Dendritic cell treated with granulocyte-macrophage colony-stimulating factor and Interleukin-4, amounts not matched to agents 40 ng/mL and 50 ng/mL, for 4 days (primary cell): Measurements from ENCODE around the gene EOGT.

ENCODE experiments used
- H3K27ac Mint-ChIP-seq: one replicate; pipeline ENCODE4 v1.8.0; 2022; ENCODE audit warnings: mild to moderate bottlenecking, mixed read lengths
- H3K27me3 Mint-ChIP-seq: one replicate; pipeline ENCODE4 v1.8.0; 2022; ENCODE audit warnings: mild to moderate bottlenecking, mixed read lengths
- H3K36me3 Mint-ChIP-seq: one replicate; pipeline ENCODE4 v1.8.0; 2022; ENCODE audit warnings: low read depth, mixed read lengths
- H3K4me1 Mint-ChIP-seq: one replicate; pipeline ENCODE4 v1.8.0; 2022; ENCODE audit warnings: low read depth, mixed read lengths
- H3K4me3 Mint-ChIP-seq: one replicate; pipeline ENCODE4 v1.8.0; 2022; ENCODE audit warnings: mild to moderate bottlenecking, moderate library complexity, mixed read lengths
- H3K9me3 Mint-ChIP-seq: one replicate; pipeline ENCODE4 v1.8.0; 2022; ENCODE audit warnings: mixed read lengths
- intact Hi-C: fragments of 100-400 bp; cut with micrococcal nuclease; formaldehyde crosslinking; loops from one replicate; pipeline ENCODE4 v1.15.0; 2022

Gene EOGT

DNA sequence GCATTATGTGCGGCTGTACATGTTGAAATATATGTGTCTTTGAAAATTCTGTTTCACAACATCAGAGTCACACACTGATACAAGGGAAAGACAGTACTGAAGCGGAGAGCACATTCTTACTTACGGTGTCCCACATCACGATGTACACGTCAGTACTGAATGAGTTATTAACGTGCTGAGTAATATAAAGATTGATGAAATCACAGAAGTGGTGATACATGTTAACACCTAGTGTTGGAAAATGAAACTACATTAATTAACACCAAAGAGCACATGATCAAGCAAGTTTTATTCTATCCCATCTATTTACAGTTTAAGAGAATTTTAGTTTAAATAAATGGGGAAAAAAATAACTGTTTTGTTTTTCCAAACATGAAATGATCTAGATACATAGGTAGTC lies 15.6 kb downstream of the EOGT start:
- intact Hi-C loops = no loop called here
- H3K27me3 Mint-ChIP-seq = no peaks in the 10 kb centered on the region
- peaks cover 8% of the 10 kb centered on the region for H3K9me3 Mint-ChIP-seq
- H3K4me1 Mint-ChIP-seq = peaks cover 6% of the 10 kb centered on the region
- no peak overlapping the region for H3K27ac Mint-ChIP-seq
- H3K36me3 Mint-ChIP-seq = peaks cover 69% of the 10 kb centered on the region
- H3K4me3 Mint-ChIP-seq = no peak overlapping the region

GRCh38 chr3:68996356-68996995 lies 17.0 kb downstream of the EOGT start:
- Mint-ChIP-seq H3K27ac (no peak overlapping the region), H3K36me3 (peaks cover 74% of the 10 kb centered on the region), H3K27me3 (no peaks in the 10 kb centered on the region), H3K4me3 (no peak overlapping the region), H3K9me3 (peaks cover 8% of the 10 kb centered on the region), H3K4me1 (peaks cover 6% of the 10 kb centered on the region)
- intact Hi-C loops = no loop called here

DNA sequence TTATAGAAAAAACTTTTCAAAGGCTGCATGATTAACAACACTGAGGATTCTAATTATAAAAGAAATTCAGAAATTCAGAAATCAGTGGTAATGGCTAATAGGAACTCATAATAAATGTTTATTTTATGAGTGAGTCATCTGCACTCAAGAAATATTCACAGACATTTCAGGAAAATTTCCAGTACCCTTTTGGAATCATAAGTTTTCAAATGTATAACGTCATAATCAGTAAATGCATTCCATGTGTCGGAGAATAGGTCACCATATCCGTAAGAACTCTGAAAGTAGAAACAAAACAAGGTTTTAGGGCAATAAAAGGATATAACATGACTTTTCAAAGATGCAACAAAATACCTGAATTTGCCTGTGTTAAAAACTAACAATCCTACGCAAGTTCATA lies 24.7 kb downstream of the EOGT start:
- Mint-ChIP-seq H3K4me3 (no peak overlapping the region), H3K9me3 (peaks cover 6% of the 10 kb centered on the region), H3K27ac (no peak overlapping the region), H3K36me3 (peaks cover 70% of the 10 kb centered on the region), H3K4me1 (peaks cover 6% of the 10 kb centered on the region), H3K27me3 (no peaks in the 10 kb centered on the region)
- intact Hi-C loops = no loop called here

GRCh38 chr3:68987322-68987721 lies 26.2 kb downstream of the EOGT start:
- intact Hi-C loops = no loop called here
- Mint-ChIP-seq H3K36me3 (peaks cover 56% of the 10 kb centered on the region), H3K27me3 (no peaks in the 10 kb centered on the region), H3K9me3 (no peaks in the 10 kb centered on the region), H3K27ac (no peak overlapping the region), H3K4me3 (no peak overlapping the region), H3K4me1 (peaks cover 20% of the 10 kb centered on the region)

DNA sequence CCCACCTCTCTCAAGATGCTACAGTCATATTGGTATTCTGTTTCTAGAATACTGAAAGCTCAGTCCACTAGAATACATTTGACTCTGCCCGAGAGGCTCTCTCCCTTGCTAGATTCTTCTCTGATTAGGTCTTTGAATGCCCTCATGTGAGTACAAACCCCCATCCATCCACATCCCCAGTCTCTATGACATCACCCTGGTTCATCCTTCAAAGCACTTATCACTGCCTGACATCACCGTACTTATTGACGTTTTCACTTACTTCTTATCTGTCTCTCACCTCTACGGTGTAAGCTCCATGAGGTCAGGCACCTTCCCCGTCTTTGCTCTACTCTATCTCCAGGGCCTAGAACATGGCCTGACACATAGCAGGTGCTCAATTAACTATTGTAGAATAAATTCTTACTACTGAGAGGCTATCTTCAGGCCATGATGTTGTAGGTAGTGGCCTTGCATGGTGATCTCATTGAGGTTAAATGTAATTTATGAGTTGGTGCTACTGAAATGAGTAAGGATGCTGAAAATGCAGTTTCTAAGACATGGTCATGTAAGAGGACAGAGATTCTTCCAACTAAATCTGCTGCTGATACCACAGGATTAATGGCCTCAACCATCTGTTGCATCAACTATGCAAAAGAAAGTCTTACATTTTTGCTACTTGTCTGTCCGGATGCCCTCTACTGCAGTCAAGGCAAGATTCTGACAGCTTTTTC lies 26.8 kb downstream of the EOGT start:
- Mint-ChIP-seq H3K9me3 (no peaks in the 10 kb centered on the region), H3K36me3 (peaks cover 55% of the 10 kb centered on the region), H3K4me3 (no peak overlapping the region), H3K27ac (no peak overlapping the region), H3K4me1 (peaks cover 20% of the 10 kb centered on the region), H3K27me3 (no peaks in the 10 kb centered on the region)
- intact Hi-C loops = no loop called here

DNA sequence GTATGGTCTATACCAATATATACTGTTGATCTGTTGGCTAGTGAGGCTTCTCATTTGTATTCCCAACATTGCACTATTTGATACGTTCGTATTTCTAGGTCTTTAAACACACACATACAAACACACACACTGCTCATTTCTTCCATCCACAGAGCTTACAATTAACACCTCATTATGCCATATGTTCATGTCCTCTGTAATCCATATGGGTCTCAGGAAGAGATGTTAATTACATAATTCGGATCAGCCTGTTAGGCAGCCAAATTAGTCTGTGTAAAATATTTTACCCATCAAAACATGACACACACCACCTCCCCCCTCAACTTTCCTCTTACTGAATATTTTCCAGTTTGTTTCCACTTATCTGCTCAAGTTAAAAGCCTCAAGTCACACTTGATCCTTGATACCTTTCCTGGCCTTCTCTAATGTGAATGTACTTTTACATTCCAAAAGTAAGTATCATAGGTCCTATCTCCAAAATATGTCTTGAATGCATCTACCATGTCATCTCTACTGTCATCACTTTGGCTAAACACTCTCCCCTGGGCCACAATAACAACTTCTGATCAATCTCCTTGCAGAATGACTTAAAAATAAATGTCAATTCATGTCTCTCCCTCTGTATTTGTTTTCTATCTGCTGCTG lies 28.2 kb downstream of the EOGT start:
- H3K27ac Mint-ChIP-seq = no peak overlapping the region
- H3K4me3 Mint-ChIP-seq = no peak overlapping the region
- intact Hi-C loops = no loop called here
- H3K9me3 Mint-ChIP-seq = no peaks in the 10 kb centered on the region
- no peaks in the 10 kb centered on the region for H3K27me3 Mint-ChIP-seq
- peaks cover 59% of the 10 kb centered on the region for H3K36me3 Mint-ChIP-seq
- H3K4me1 Mint-ChIP-seq = peaks cover 20% of the 10 kb centered on the region

DNA sequence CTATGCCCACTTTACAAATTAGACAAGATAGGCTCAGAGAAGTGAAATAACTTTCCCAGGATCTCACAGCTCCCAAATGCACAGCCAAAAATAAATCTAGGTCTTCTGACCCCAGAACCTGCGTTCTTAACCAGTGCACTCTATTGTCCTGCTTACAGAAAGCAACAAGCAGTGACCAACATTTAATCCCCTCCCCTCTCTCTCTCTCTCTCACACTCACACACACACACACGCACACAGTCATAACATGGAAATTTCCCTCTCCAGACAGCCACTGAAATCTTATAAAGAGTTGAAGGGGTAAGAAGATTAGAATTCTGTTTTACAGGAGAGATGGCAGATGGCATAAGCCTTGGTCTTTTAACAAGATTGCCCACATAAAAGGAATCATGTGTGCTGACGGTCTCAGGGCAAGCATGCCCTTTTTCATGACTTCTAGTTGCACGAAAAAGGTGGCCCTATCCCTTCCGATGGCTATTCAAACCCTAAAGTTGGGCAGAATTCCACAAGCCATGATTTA lies 29.4 kb downstream of the EOGT start:
- H3K27ac Mint-ChIP-seq = no peak overlapping the region
- H3K4me3 Mint-ChIP-seq = no peak overlapping the region
- H3K36me3 Mint-ChIP-seq = peaks cover 67% of the 10 kb centered on the region
- peaks cover 20% of the 10 kb centered on the region for H3K4me1 Mint-ChIP-seq
- no peaks in the 10 kb centered on the region for H3K9me3 Mint-ChIP-seq
- H3K27me3 Mint-ChIP-seq = no peaks in the 10 kb centered on the region
- intact Hi-C loops = no loop called here

- Mint-ChIP-seq H3K4me3 (no peak overlapping the region), H3K27me3 (no peaks in the 10 kb centered on the region)
- intact Hi-C loops = loop anchor here (10.0 kb wide), 1 partner anchor 1863 kb away; no protein-coding TSS in a partner anchor
Observed at GRCh38 chr3:68977486-68978167, 35.9 kb downstream of the EOGT start.

DNA sequence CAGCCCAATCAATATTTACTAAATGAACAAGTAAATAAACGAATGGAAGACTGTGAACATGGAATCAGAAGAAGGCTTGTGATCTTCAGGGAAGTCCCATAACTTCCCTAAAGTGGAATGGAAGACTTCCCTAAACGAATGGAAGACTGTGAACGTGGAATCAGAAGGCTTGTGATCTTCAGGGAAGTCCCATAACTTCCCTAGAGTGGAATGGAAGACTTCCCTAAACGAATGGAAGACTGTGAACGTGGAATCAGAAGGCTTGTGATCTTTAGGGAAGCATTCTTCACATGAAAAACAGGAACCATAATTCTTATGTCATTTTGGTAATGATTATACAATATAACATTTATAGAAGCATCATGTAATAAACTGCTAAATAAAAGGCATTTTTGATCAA lies 38.8 kb downstream of the EOGT start:
- Mint-ChIP-seq H3K36me3 (peaks cover 25% of the 10 kb centered on the region), H3K4me1 (peaks cover 16% of the 10 kb centered on the region), H3K27me3 (peaks cover 8% of the 10 kb centered on the region), H3K9me3 (peaks cover 11% of the 10 kb centered on the region), H3K4me3 (no peak overlapping the region), H3K27ac (peak overlapping the region; percentile 54)
- intact Hi-C loops = loop anchor here (10.0 kb wide), 1 partner anchor 1860 kb away; no protein-coding TSS in a partner anchor

More at GRCh38 chr3:68977486-68978167, 35.9 kb downstream of the EOGT start:
- Mint-ChIP-seq H3K27ac (no peak overlapping the region), H3K36me3 (peaks cover 44% of the 10 kb centered on the region), H3K4me1 (peaks cover 19% of the 10 kb centered on the region), H3K9me3 (peaks cover 11% of the 10 kb centered on the region)

DNA sequence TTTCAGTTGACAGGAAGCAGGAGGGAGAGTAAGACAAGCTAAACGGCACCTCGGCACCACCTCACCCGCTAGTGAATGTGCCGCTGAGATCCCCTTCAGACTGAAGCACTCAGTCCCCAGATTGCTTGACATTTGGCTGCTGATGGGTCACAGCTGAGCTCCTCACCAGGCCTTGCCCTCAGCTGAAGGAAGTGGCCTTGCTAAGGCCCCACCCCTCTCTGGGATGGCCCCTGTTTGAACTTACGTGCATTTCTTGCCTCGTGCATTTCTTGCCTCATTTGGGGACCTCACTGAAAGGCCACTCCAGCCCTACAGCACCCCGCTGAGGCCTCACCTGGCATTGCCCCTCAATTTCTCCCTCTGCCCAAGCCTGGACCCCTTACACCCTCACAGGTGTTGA lies 39.8 kb downstream of the EOGT start:
- H3K4me3 Mint-ChIP-seq = no peak overlapping the region
- H3K4me1 Mint-ChIP-seq = peaks cover 16% of the 10 kb centered on the region
- peak overlapping the region; percentile 54 for H3K27ac Mint-ChIP-seq
- H3K27me3 Mint-ChIP-seq = peaks cover 11% of the 10 kb centered on the region
- peaks cover 16% of the 10 kb centered on the region for H3K36me3 Mint-ChIP-seq
- H3K9me3 Mint-ChIP-seq = peaks cover 11% of the 10 kb centered on the region
- intact Hi-C loops = loop anchor here (2.0 to 10.0 kb wide), 2 partner anchors 81 to 1859 kb away; no protein-coding TSS in a partner anchor

DNA sequence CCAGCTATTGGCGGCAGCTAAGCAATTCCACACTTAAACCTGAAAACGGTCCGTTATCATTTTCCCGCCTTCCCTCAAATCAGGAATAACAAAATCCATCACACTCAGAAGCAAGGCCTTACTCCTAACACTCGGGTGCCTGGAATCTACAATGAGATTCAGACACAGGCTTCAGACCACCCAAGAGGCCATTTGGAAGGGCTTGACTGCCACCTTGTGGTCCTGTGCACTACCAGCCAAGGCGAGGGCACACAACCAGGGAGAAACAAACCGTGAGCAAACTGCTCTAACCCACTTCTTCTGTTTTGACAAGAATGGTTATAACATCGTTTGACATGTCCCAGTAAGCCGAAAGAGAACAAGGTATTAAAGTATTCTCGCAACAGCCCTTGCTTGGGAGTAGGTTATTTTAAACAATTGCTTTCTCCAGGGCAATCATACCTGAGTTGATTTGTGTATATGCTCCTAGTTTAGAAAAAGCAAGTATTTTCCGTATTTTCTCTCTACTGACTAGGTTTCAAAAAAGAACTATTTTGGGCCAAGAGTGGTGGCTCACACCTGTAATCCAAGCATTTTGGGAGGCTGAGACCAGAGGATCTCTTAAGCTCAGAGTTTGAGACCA lies 41.0 kb downstream of the EOGT start:
- H3K9me3 Mint-ChIP-seq = peaks cover 11% of the 10 kb centered on the region
- H3K36me3 Mint-ChIP-seq = peaks cover 8% of the 10 kb centered on the region
- H3K27me3 Mint-ChIP-seq = peaks cover 13% of the 10 kb centered on the region
- H3K27ac Mint-ChIP-seq = no peak overlapping the region
- H3K4me1 Mint-ChIP-seq = peaks cover 16% of the 10 kb centered on the region
- no peak overlapping the region for H3K4me3 Mint-ChIP-seq
- intact Hi-C loops = loop anchor here (2.0 to 10.0 kb wide), 2 partner anchors 80 to 1858 kb away; no protein-coding TSS in a partner anchor

GRCh38 chr3:68964694-68965093 lies 48.8 kb downstream of the EOGT start:
- H3K27ac Mint-ChIP-seq = no peak overlapping the region
- intact Hi-C loops = no loop called here
- no peaks in the 10 kb centered on the region for H3K4me1 Mint-ChIP-seq
- no peaks in the 10 kb centered on the region for H3K9me3 Mint-ChIP-seq
- H3K4me3 Mint-ChIP-seq = no peak overlapping the region
- no peaks in the 10 kb centered on the region for H3K36me3 Mint-ChIP-seq
- peaks cover 25% of the 10 kb centered on the region for H3K27me3 Mint-ChIP-seq

DNA sequence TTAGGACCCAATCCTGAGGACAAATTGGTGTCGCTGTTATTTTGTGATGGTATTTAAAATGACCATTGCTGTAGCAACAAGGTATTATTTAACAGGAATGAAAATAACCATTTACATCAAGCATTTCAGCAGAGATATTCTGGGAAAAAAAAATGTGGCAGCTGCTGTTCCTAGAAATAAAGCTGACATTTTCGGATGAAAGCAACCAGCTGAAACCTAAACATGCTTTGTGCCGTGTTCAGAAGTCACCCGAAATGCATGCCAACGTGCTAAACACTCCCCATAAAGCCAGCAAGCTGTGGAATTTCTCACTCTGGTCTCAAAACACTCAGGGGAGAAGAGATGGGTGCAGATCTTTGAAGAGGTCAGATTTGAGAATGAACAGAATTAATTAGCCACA lies 49.6 kb downstream of the EOGT start:
- intact Hi-C loops = no loop called here
- Mint-ChIP-seq H3K27me3 (peaks cover 25% of the 10 kb centered on the region), H3K4me3 (no peak overlapping the region), H3K4me1 (peaks cover 3% of the 10 kb centered on the region), H3K9me3 (no peaks in the 10 kb centered on the region), H3K27ac (no peak overlapping the region), H3K36me3 (no peaks in the 10 kb centered on the region)
